ENCODE data around the gene SGCD. TPM values are rescaled to one million over a fixed set of nuclear protein-coding genes. Genes with fewer than 3 reads are reported as not detected.

SGCD gene
- total and polyA plus RNA-seq, 4 donors, result 0.79 to 20.9 (median 6.0) TPM

DNA sequence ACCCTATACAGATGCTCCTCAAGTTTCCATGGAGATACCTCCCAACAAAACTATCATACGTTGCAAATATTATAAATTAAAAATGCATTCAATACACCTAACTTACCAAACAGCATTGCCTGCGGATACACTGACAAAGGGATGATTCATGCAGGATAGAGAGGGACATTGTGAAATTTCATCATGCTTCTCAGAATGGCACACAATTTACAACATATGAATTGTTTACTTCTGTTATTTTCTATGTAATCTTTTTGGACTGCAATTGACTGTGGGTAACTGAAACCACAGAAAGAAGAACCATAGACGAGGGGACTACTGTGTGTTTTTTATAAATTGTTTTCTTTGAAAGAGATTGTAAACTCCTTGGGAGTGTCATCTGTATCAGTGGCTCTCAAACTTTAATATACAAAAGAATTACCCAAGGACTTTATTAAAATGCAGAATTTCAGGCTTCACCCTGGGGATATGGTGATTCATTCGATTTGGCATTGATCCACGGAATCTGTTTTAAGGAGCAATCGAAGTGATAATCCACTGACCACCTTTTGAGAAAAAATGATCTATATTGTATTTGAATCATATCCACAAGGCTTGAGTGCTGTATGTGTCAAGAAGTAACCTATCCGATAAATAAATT lies 146.4 kb downstream of the SGCD start:
- Histone ChIP-seq H3K9ac (ENCODE audit: insufficient read depth in 1 of 2, low read length in 2 of 2) (no peak overlapping the region), H3K27me3 (ENCODE audit: control insufficient read depth in 3 of 3, insufficient read depth in 3 of 3, low read length in 2 of 3) (no peaks in the 10 kb centered on the region), H3K27ac (ENCODE audit: low read depth in 1 of 2, low read length in 1 of 2) (peak overlapping the region in 1 of 2 donors; percentile 52), H3K4me3 (no peak overlapping the region), H3K9me3 (ENCODE audit: control insufficient read depth in 4 of 4, insufficient read depth in 3 of 4, low read length in 3 of 4) (no peaks in the 10 kb centered on the region), H3K36me3 (ENCODE audit: control insufficient read depth in 4 of 4, insufficient read depth in 4 of 4, low read length in 4 of 4) (no peaks in the 10 kb centered on the region), H3K4me1 (ENCODE audit: control insufficient read depth in 5 of 5, insufficient read depth in 5 of 5, low read length in 5 of 5) (peaks cover 4 to 66% (median 27%) of the 10 kb centered on the region in 5 donors)
- 61 to 63% methylated on average over 7 of the region's 7 CpGs for WGBS, 2 donors
- peak in 1 of 3 donors; percentile 31 for DNase-seq
- TF ChIP-seq, protein P1, sequence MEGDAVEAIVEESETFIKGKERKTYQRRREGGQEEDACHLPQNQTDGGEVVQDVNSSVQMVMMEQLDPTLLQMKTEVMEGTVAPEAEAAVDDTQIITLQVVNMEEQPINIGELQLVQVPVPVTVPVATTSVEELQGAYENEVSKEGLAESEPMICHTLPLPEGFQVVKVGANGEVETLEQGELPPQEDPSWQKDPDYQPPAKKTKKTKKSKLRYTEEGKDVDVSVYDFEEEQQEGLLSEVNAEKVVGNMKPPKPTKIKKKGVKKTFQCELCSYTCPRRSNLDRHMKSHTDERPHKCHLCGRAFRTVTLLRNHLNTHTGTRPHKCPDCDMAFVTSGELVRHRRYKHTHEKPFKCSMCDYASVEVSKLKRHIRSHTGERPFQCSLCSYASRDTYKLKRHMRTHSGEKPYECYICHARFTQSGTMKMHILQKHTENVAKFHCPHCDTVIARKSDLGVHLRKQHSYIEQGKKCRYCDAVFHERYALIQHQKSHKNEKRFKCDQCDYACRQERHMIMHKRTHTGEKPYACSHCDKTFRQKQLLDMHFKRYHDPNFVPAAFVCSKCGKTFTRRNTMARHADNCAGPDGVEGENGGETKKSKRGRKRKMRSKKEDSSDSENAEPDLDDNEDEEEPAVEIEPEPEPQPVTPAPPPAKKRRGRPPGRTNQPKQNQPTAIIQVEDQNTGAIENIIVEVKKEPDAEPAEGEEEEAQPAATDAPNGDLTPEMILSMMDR (IDR thresholded peaks at IDR 0.05; ENCODE audit: control extremely low read depth, extremely low read depth), result no peak
- ATAC-seq (ENCODE audit: insufficient read depth, low FRiP score), result no peak

- H3K9ac ChIP-seq (ENCODE audit: insufficient read depth in 1 of 2, low read length in 2 of 2), result no peak overlapping the region
- H3K27me3 ChIP-seq (ENCODE audit: control insufficient read depth in 3 of 3, insufficient read depth in 3 of 3, low read length in 2 of 3), result no peaks in the 10 kb centered on the region
- WGBS, 2 donors, result 52 to 69% methylated on average over 5 of the region's 5 CpGs
- no peaks in the 10 kb centered on the region for H3K36me3 ChIP-seq (ENCODE audit: control insufficient read depth in 4 of 4, insufficient read depth in 4 of 4, low read length in 4 of 4)
- H3K27ac ChIP-seq (ENCODE audit: low read depth in 1 of 2, low read length in 1 of 2), result peak overlapping the region; percentile 26 to 52
- H3K9me3 ChIP-seq (ENCODE audit: control insufficient read depth in 4 of 4, insufficient read depth in 3 of 4, low read length in 3 of 4), result no peaks in the 10 kb centered on the region
- H3K4me1 ChIP-seq (ENCODE audit: control insufficient read depth in 5 of 5, insufficient read depth in 5 of 5, low read length in 5 of 5), result peaks cover 4 to 60% (median 27%) of the 10 kb centered on the region in 5 donors
- ATAC-seq (ENCODE audit: insufficient read depth, low FRiP score) (no peak), DNase-seq (peak; percentile 89 to 96 (median 96))
- no peak overlapping the region for H3K4me3 ChIP-seq
- TF ChIP-seq, protein P1 (IDR thresholded peaks at IDR 0.05; ENCODE audit: control extremely low read depth, extremely low read depth), result no peak
Measured at GRCh38 chr5:156474251-156474650, 147.3 kb downstream of the SGCD start.

GRCh38 chr5:156475182-156476157 lies 148.5 kb downstream of the SGCD start:
- peak; percentile 65 to 87 (median 86) for DNase-seq
- H3K27ac ChIP-seq (ENCODE audit: low read depth in 1 of 2, low read length in 1 of 2), result peak overlapping the region; percentile 52 to 59
- H3K36me3 ChIP-seq (ENCODE audit: control insufficient read depth in 4 of 4, insufficient read depth in 4 of 4, low read length in 4 of 4), result peaks cover 0 to 3% (median 1%) of the 10 kb centered on the region in 4 donors
- no peaks in the 10 kb centered on the region for H3K9me3 ChIP-seq (ENCODE audit: control insufficient read depth in 4 of 4, insufficient read depth in 3 of 4, low read length in 3 of 4)
- H3K9ac ChIP-seq (ENCODE audit: insufficient read depth in 1 of 2, low read length in 2 of 2), result no peak overlapping the region
- no peak overlapping the region for H3K4me3 ChIP-seq
- 45 to 51% methylated on average over 4 of the region's 4 CpGs for WGBS, 2 donors
- H3K4me1 ChIP-seq (ENCODE audit: control insufficient read depth in 5 of 5, insufficient read depth in 5 of 5, low read length in 5 of 5), result peaks cover 4 to 58% (median 27%) of the 10 kb centered on the region in 5 donors
- TF ChIP-seq, protein P1 (IDR thresholded peaks at IDR 0.05; ENCODE audit: control extremely low read depth, extremely low read depth), result no peak
- peak; percentile 80 for ATAC-seq (ENCODE audit: insufficient read depth, low FRiP score)
- H3K27me3 ChIP-seq (ENCODE audit: control insufficient read depth in 3 of 3, insufficient read depth in 3 of 3, low read length in 2 of 3), result no peaks in the 10 kb centered on the region
